ENCODE measurements around the gene CAND2.

GRCh38 chr3:12841970-12842328, 45.5 kb downstream of the CAND2 start:
- TF ChIP-seq GATA2 (CRISPR knock-in tag; IDR thresholded peaks at IDR 0.05) = no peak
- TF ChIP-seq CTCF (IDR thresholded peaks at IDR 0.05) = no peak
- no peak for TF ChIP-seq FOXM1 (IDR thresholded peaks at IDR 0.05; ENCODE audit: low read depth)
- TF ChIP-seq, protein P1, sequence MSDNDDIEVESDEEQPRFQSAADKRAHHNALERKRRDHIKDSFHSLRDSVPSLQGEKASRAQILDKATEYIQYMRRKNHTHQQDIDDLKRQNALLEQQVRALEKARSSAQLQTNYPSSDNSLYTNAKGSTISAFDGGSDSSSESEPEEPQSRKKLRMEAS (IDR thresholded peaks at IDR 0.05; ENCODE audit: low read depth) = no peak
- TF ChIP-seq REST (IDR thresholded peaks at IDR 0.05; ENCODE audit: low read depth, low read length) = no peak
- TF ChIP-seq ELF1 (IDR thresholded peaks at IDR 0.05) = no peak
- no peak for TF ChIP-seq PBX3 (IDR thresholded peaks at IDR 0.05)
- no peak for TF ChIP-seq FOXJ3 (CRISPR knock-in tag; IDR thresholded peaks at IDR 0.05)
